ENCODE data around the gene DENND4A.

The DENND4A gene

GRCh38 chr15:65610871-65611718 is 181.0 kb downstream of the DENND4A start, which contains the start of gene INTS14:
Gene INTS14, minus strand, starts transcription at chr15:65611131. Its CDS starts 3,751 bp downstream, at chr15:65607380.
- H3K79me2 ChIP-seq (ENCODE audit: control insufficient read depth, low read length): peaks cover 56% of the 10 kb centered on the region
- H3K4me3 ChIP-seq (ENCODE audit: low read length): peak within 1 kb of the TSS; percentile 76
- H3K27me3 ChIP-seq (ENCODE audit: control insufficient read depth, low read length): no peaks in the 10 kb centered on the region
- no peak for TF ChIP-seq EZH2phosphoT487 (IDR thresholded peaks at IDR 0.05; ENCODE audit: borderline replicate concordance, low read length)
- TF ChIP-seq CTCF (IDR thresholded peaks at IDR 0.05; ENCODE audit: low read depth, low read length, poor library complexity, severe bottlenecking): peak; percentile 70
- H3K9me3 ChIP-seq (ENCODE audit: control insufficient read depth, insufficient read depth, low read length): no peaks in the 10 kb centered on the region
- no peaks in the 10 kb centered on the region for H3K9me2 ChIP-seq (replicated peaks; ENCODE audit: control insufficient read depth, low read length)
- peaks cover 24% of the 10 kb centered on the region for H3K36me3 ChIP-seq (ENCODE audit: control insufficient read depth, low read length)
- peaks cover 34% of the 10 kb centered on the region for H3K4me1 ChIP-seq (ENCODE audit: control insufficient read depth, low read length)
- H3F3A ChIP-seq (ENCODE audit: control insufficient read depth, insufficient read depth): no peaks in the 10 kb centered on the region
- no peaks in the 10 kb centered on the region for H4K20me1 ChIP-seq (ENCODE audit: control insufficient read depth, insufficient read depth, low read depth, low read length)
- peak within 1 kb of the TSS; percentile 49 for H3K27ac ChIP-seq (ENCODE audit: low read depth, low read length)
- peak within 1 kb of the TSS; percentile 85 for H3K4me2 ChIP-seq (ENCODE audit: low read length)
